ENCODE data around the gene SLC5A10. TPM values are rescaled to one million over a fixed set of nuclear protein-coding genes. Genes with fewer than 3 reads are reported as not detected.

The SLC5A10 gene
- total and polyA plus RNA-seq, 7 experiments from 2014 or later, result 0.15 to 0.37 (median 0.17) TPM; not detected in 4

DNA sequence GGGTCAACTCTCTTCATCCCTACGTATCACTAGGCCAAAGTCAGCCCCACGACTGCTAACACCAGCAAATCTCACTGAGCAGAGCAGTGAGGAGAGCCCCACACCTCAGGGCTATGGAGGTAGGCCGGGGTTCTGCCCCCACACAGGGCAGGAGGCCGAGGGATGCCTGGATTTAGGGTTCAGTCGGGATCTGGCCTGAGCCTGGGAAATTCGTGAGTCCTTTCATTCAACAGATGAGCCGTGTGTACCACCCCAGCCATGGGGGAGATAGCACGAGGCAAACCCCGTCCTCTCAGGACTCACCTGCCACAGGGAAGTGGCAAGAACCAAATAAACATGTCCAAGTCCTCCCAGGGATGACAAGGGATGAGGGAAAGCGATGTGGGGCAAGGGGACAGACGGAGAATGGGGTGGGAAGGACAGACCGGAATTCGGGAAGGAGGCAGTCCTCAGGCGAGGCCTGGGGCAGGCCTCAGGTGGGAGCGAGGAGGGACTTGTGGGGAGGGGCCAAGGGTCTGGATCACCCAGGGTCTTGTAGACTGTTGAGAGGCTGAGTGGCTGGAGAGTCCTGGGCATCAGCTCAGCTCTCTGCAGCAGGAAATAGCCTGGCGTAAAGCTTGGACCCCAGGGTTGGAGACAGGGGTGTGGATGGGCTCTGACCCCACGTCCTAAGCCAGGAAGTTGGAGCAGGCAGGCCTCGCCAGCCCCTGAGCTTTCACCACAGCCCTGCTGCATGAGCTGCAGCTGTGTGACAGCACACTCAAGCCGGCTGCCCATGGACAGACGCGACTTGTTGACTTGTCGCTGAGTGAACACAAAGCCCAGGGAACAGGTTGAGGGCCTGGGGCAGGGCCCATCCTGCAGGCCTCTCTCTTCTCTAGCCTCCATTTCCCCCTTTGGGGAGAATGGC lies 60.5 kb downstream of the SLC5A10 start:
- Mint-ChIP-seq H3K27ac (peak overlapping the region in 3 of 9 donors; percentile 21 to 69 (median 55)), H3K4me1 (peaks cover 0 to 18% (median 15%) of the 10 kb centered on the region in 7 donors), H3K4me3 (no peak overlapping the region), H3K27me3 (peaks cover 0 to 10% (median 0%) of the 10 kb centered on the region in 5 donors), H3K36me3 (no peaks in the 10 kb centered on the region), H3K9me3 (no peaks in the 10 kb centered on the region)
- intact Hi-C loops (cut with micrococcal nuclease), result no loop called here
- Histone ChIP-seq H3K4me1 (ENCODE audit: control insufficient read depth in 2 of 2, insufficient read depth in 2 of 2, low read length in 2 of 2) (no peaks in the 10 kb centered on the region), H3K9me3 (ENCODE audit: control insufficient read depth in 2 of 3, low read length in 3 of 3) (no peaks in the 10 kb centered on the region), H3K27ac (ENCODE audit: low read depth, low read length) (no peak overlapping the region), H3K4me3 (ENCODE audit: low read length) (no peak overlapping the region), H3K27me3 (ENCODE audit: control insufficient read depth in 2 of 2, insufficient read depth in 2 of 2, low read length in 2 of 2) (no peaks in the 10 kb centered on the region), H3K36me3 (ENCODE audit: control insufficient read depth in 2 of 3, insufficient read depth in 3 of 3, low read length in 3 of 3) (no peaks in the 10 kb centered on the region)
- ATAC-seq, result no peak
- POLR2A ChIA-PET, result interaction anchor here (0.6 kb wide), 1 partner anchor 96 kb away, joined by 3 read pairs; no protein-coding TSS in a partner anchor
- CTCF ChIA-PET, result interaction anchor here (0.9 to 1.0 kb wide), 2 partner anchors 12 to 52 kb away, joined by 3 read pairs; no protein-coding TSS in a partner anchor
- peak in 1 of 9 donors; percentile 6 for DNase-seq

DNA sequence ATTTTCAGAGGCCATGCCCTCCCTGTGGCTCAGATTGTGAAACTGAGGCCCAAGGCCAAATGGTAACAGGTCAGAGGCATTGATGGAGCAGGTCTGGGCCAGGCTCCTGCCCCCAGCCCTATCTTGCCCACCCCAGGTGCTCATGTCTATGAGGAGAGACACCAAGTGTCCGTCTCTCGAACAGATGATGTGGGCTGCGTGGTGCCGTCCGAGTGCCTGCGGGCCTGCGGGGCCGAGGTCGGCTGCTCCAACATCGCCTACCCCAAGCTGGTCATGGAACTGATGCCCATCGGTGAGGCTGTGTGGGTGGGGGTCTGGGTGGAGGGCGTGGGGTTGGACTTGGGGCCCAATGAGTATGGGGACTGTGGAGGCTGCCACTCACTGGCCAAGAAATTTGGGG lies 61.3 kb downstream of the SLC5A10 start:
- DNase-seq, result peak in 1 of 9 donors; percentile 1
- no peak overlapping the region for H3K4me3 ChIP-seq (ENCODE audit: low read length)
- Mint-ChIP-seq H3K9me3 (no peaks in the 10 kb centered on the region), H3K27me3 (peaks cover 0 to 2% (median 0%) of the 10 kb centered on the region in 5 donors), H3K36me3 (no peaks in the 10 kb centered on the region), H3K4me1 (peaks cover 0 to 21% (median 15%) of the 10 kb centered on the region in 7 donors), H3K4me3 (no peak overlapping the region), H3K27ac (peak overlapping the region in 3 of 9 donors; percentile 21 to 69 (median 55))
- H3K36me3 ChIP-seq (ENCODE audit: control insufficient read depth in 2 of 3, insufficient read depth in 3 of 3, low read length in 3 of 3), result peaks cover 0 to under 1% (median 0%) of the 10 kb centered on the region in 3 experiments
- POLR2A ChIA-PET, result interaction anchor here (1.3 kb wide), 1 partner anchor 11 kb away, joined by 5 read pairs; no protein-coding TSS in a partner anchor
- intact Hi-C loops (cut with micrococcal nuclease), result no loop called here
- H3K27me3 ChIP-seq (ENCODE audit: control insufficient read depth in 2 of 2, insufficient read depth in 2 of 2, low read length in 2 of 2), result no peaks in the 10 kb centered on the region
- CTCF ChIA-PET, result interaction anchor here (1.0 kb wide), 1 partner anchor 52 kb away, joined by 3 read pairs; no protein-coding TSS in a partner anchor
- H3K27ac ChIP-seq (ENCODE audit: low read depth, low read length), result no peak overlapping the region
- no peaks in the 10 kb centered on the region for H3K4me1 ChIP-seq (ENCODE audit: control insufficient read depth in 2 of 2, insufficient read depth in 2 of 2, low read length in 2 of 2)
- ATAC-seq, result no peak
- no peaks in the 10 kb centered on the region for H3K9me3 ChIP-seq (ENCODE audit: control insufficient read depth in 2 of 3, low read length in 3 of 3)

DNA sequence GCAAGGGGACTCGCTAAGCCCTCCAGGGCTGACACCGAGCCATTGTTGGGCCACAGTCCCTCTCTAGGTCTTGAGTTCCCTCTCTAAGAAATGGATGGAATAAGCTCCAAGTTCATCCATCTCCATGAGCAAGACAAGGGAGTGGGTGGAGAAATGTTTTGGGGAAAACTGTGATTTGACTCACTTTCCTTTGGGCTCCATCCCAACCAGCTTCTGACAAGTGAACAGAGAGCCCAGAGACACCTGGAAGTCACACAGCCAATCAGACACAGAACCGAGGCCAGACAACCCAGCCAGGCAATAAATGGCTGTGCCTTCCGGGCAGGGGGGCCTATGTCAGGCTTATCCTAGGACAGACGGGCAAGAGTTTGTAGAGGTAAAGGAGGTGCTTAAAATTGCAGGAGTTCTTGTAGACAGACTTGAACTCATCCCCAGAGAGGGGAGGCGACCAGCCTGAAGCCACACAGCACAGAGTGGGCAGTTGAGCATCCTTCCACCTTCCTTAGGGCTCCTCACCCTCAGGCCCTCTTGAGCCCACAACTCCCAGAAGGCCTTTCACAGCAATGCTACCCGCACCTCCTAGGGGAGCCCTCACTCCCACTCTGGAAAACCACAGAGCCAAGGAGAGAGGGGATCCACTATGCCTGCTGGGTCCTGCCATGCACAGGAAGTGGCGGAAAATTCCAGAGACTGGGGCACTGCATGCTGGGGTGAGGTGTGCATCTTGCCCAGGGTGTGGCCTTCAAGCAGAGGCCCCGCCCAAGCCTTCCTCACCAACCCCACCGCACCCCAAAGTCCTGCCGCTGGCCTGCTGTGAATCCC lies 62.1 kb downstream of the SLC5A10 start:
- DNase-seq, result peak in 1 of 9 donors; percentile 3
- ChIA-PET POLR2A (interaction anchor here (1.3 kb wide), 1 partner anchor 10 kb away, joined by 5 read pairs; no protein-coding TSS in a partner anchor), CTCF (interaction anchor here (1.0 kb wide), 1 partner anchor 53 kb away, joined by 3 read pairs; no protein-coding TSS in a partner anchor)

DNA sequence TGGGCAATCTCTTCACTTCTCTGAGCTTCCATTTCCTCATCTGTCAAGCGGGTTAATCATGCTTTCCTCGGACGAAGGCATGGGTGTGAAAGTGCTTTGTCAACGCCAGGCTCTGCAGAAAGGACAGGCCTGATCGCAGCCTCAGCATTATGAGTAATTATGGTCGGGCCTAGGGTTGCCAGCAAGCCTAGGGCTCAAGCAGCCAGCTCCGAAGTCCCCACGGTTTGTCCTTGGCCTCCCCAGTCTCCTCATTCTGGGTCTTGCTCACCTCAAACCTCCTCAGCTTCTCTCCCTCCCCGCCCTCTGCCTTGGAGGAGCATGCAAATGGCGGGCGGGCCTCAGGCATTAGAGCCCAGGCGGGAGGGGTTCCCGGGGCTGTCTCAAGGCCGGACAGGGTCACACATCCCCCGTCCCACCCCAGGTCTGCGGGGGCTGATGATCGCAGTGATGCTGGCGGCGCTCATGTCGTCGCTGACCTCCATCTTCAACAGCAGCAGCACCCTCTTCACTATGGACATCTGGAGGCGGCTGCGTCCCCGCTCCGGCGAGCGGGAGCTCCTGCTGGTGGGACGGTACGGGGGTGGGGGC lies 62.8 kb downstream of the SLC5A10 start:
- Mint-ChIP-seq H3K9me3 (no peaks in the 10 kb centered on the region), H3K36me3 (peaks cover 0 to 4% (median 0%) of the 10 kb centered on the region in 5 donors), H3K27me3 (no peaks in the 10 kb centered on the region), H3K27ac (peak overlapping the region in 1 of 9 donors; percentile 29), H3K4me1 (peaks cover 0 to 26% (median 20%) of the 10 kb centered on the region in 7 donors), H3K4me3 (no peak overlapping the region)
- intact Hi-C loops (cut with micrococcal nuclease), result no loop called here
- H3K27me3 ChIP-seq (ENCODE audit: control insufficient read depth in 2 of 2, insufficient read depth in 2 of 2, low read length in 2 of 2), result no peaks in the 10 kb centered on the region
- H3K36me3 ChIP-seq (ENCODE audit: control insufficient read depth in 2 of 3, insufficient read depth in 3 of 3, low read length in 3 of 3), result peaks cover 0 to 13% (median 0%) of the 10 kb centered on the region in 3 experiments
- H3K4me3 ChIP-seq (ENCODE audit: low read length), result no peak overlapping the region
- H3K27ac ChIP-seq (ENCODE audit: low read depth, low read length), result no peak overlapping the region
- ATAC-seq (no peak), DNase-seq (peak in 1 of 9 donors; percentile 6)
- no peaks in the 10 kb centered on the region for H3K9me3 ChIP-seq (ENCODE audit: control insufficient read depth in 2 of 3, low read length in 3 of 3)
- ChIA-PET POLR2A (interaction anchor here (1.3 kb wide), 2 partner anchors 9 to 10 kb away, joined by 5 read pairs; partner anchors contain the start of gene FAM83G), CTCF (no interaction called here)
- H3K4me1 ChIP-seq (ENCODE audit: control insufficient read depth in 2 of 2, insufficient read depth in 2 of 2, low read length in 2 of 2), result no peaks in the 10 kb centered on the region

More for the DNA sequence above, 62.1 kb downstream of the SLC5A10 start:
- Mint-ChIP-seq H3K4me3 (no peak overlapping the region), H3K27me3 (no peaks in the 10 kb centered on the region), H3K36me3 (peaks cover 0 to 2% (median 0%) of the 10 kb centered on the region in 5 donors), H3K27ac (peak overlapping the region in 3 of 9 donors; percentile 31 to 44 (median 42)), H3K9me3 (no peaks in the 10 kb centered on the region), H3K4me1 (peaks cover 0 to 25% (median 18%) of the 10 kb centered on the region in 7 donors)
- no peak for ATAC-seq
- no peak overlapping the region for H3K27ac ChIP-seq (ENCODE audit: low read depth, low read length)
- H3K27me3 ChIP-seq (ENCODE audit: control insufficient read depth in 2 of 2, insufficient read depth in 2 of 2, low read length in 2 of 2), result no peaks in the 10 kb centered on the region
- H3K36me3 ChIP-seq (ENCODE audit: control insufficient read depth in 2 of 3, insufficient read depth in 3 of 3, low read length in 3 of 3), result peaks cover 0 to 8% (median 0%) of the 10 kb centered on the region in 3 experiments
- H3K4me3 ChIP-seq (ENCODE audit: low read length), result no peak overlapping the region
- no peaks in the 10 kb centered on the region for H3K4me1 ChIP-seq (ENCODE audit: control insufficient read depth in 2 of 2, insufficient read depth in 2 of 2, low read length in 2 of 2)
- no peaks in the 10 kb centered on the region for H3K9me3 ChIP-seq (ENCODE audit: control insufficient read depth in 2 of 3, low read length in 3 of 3)
- intact Hi-C loops (cut with micrococcal nuclease), result no loop called here

DNA sequence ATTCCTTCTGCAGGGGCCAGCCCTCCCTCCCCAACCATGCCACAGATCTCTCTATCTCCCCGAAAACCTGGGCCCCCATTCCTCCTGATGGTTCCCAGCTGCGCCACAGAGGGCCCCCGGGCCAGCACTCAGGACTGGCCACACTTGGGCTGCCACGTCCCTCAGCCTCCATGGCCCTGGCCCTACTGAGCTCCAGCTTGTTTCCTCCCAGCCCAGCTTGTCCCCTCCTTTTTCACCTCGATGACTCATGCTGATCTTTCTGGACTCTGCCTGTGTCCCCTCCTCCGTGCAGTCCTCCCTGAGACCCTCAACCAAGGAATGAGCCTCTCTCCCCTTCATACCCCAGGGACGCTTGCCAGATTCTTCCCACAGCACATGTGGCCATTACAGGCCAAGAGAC lies 63.5 kb downstream of the SLC5A10 start:
- Mint-ChIP-seq H3K36me3 (peaks cover 0 to 7% (median 1%) of the 10 kb centered on the region in 5 donors), H3K27ac (peak overlapping the region in 7 of 9 donors; percentile 29 to 87 (median 45)), H3K27me3 (no peaks in the 10 kb centered on the region), H3K4me1 (peaks cover 0 to 31% (median 24%) of the 10 kb centered on the region in 7 donors), H3K9me3 (no peaks in the 10 kb centered on the region), H3K4me3 (no peak overlapping the region)
- intact Hi-C loops (cut with micrococcal nuclease), result no loop called here
- H3K4me3 ChIP-seq (ENCODE audit: low read length), result no peak overlapping the region
- no peaks in the 10 kb centered on the region for H3K9me3 ChIP-seq (ENCODE audit: control insufficient read depth in 2 of 3, low read length in 3 of 3)
- peaks cover 0 to 16% (median 0%) of the 10 kb centered on the region in 3 experiments for H3K36me3 ChIP-seq (ENCODE audit: control insufficient read depth in 2 of 3, insufficient read depth in 3 of 3, low read length in 3 of 3)
- H3K27ac ChIP-seq (ENCODE audit: low read depth, low read length), result no peak overlapping the region
- ChIA-PET POLR2A (interaction anchor here (1.3 to 1.4 kb wide), 2 partner anchors 8 to 11 kb away, joined by 4 to 5 read pairs; partner anchors contain the start of gene FAM83G), CTCF (no interaction called here)
- no peaks in the 10 kb centered on the region for H3K27me3 ChIP-seq (ENCODE audit: control insufficient read depth in 2 of 2, insufficient read depth in 2 of 2, low read length in 2 of 2)
- peak in 1 of 9 donors; percentile 3 for DNase-seq
- ATAC-seq, result no peak
- H3K4me1 ChIP-seq (ENCODE audit: control insufficient read depth in 2 of 2, insufficient read depth in 2 of 2, low read length in 2 of 2), result no peaks in the 10 kb centered on the region
